Measurements from ENCODE around the gene PRKAR1B.
"Not testable (repeated sequence)": the region's sequence is repeated elsewhere in the genome, so short reads cannot be mapped to it uniquely, and the experiment has no call there.

The PRKAR1B gene

DNA sequence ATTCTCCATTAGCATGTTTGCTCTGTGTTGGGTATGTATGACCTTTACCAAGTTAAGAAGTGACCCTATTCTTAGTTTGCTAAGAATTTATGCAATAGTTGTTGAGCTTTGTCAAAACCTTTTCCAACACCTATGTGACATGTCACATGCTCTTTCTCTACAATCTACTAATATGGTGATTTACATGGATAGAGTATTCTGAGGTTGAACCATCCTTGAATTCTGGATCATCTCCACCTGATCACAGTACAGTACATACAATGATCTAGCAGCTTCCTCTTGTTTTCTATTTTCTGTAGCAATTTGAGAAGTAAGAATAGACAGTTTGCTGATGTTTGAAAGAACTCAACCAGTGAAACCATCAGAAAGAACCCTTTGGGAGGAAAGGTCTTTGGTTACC lies 106.2 kb downstream of the PRKAR1B start:
- no peak overlapping the region for H3K4me3 ChIP-seq (replicated peaks in 1 of 2; ENCODE audit: low read depth in 2 of 2, low read length in 2 of 2)
- TF ChIP-seq, protein P1, sequence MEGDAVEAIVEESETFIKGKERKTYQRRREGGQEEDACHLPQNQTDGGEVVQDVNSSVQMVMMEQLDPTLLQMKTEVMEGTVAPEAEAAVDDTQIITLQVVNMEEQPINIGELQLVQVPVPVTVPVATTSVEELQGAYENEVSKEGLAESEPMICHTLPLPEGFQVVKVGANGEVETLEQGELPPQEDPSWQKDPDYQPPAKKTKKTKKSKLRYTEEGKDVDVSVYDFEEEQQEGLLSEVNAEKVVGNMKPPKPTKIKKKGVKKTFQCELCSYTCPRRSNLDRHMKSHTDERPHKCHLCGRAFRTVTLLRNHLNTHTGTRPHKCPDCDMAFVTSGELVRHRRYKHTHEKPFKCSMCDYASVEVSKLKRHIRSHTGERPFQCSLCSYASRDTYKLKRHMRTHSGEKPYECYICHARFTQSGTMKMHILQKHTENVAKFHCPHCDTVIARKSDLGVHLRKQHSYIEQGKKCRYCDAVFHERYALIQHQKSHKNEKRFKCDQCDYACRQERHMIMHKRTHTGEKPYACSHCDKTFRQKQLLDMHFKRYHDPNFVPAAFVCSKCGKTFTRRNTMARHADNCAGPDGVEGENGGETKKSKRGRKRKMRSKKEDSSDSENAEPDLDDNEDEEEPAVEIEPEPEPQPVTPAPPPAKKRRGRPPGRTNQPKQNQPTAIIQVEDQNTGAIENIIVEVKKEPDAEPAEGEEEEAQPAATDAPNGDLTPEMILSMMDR (IDR thresholded peaks at IDR 0.05; ENCODE audit: low read depth, low read length) = no peak
- no peak for DNase-seq (ENCODE audit: low read depth in 2 of 2)

DNA sequence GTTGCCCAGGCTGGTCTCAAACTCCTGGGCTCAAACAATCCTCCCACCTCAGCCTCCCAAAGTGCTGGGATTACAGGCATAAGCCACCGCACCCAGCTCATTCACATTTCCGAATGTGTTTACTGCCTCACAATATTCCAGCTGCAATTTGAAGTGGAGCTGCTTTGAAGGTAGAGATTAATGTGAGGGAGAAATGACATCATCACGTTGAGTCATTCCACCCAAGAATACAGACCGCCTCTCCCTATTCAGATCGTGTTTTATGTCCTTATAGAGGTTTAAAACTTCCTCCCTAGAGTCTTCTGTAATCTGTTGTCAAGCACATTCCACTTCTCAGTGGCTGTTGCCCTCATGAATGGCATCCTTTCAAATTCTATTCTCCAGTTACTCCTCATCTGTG lies 107.0 kb downstream of the PRKAR1B start:
- peak; percentile 77 to 94 for DNase-seq (ENCODE audit: low read depth in 2 of 2)
- no peak overlapping the region for H3K4me3 ChIP-seq (replicated peaks in 1 of 2; ENCODE audit: low read depth in 2 of 2, low read length in 2 of 2)
- TF ChIP-seq, protein P1 (IDR thresholded peaks at IDR 0.05; ENCODE audit: low read depth, low read length) = no peak

DNA sequence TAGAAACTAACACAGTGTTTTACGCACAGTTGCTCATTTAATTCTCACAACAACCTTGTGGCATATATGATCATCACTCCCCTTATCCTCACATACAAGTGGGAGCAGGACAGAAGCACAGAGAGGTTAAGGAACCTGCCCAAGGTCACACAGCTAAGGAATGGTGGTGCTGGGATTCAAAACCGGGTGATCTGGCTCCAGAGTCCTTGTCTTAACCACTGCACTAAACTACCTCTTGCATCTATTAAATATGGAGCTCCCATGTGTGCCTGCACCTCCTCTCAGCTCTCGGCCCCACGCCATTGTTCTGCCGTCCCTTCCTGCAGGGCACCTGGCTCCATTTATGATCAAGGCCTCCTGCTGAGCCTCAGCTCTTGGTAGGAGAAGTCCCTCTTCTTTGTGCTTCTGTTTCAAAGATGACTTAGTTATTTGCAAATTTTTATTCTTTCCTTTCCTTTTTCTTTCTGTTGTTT lies 107.7 kb downstream of the PRKAR1B start:
- H3K4me3 ChIP-seq (replicated peaks in 1 of 2; ENCODE audit: low read depth in 2 of 2, low read length in 2 of 2) = no peak overlapping the region
- DNase-seq (ENCODE audit: low read depth in 2 of 2) = no peak
- TF ChIP-seq, protein P1 (IDR thresholded peaks at IDR 0.05; ENCODE audit: low read depth, low read length) = no peak

DNA sequence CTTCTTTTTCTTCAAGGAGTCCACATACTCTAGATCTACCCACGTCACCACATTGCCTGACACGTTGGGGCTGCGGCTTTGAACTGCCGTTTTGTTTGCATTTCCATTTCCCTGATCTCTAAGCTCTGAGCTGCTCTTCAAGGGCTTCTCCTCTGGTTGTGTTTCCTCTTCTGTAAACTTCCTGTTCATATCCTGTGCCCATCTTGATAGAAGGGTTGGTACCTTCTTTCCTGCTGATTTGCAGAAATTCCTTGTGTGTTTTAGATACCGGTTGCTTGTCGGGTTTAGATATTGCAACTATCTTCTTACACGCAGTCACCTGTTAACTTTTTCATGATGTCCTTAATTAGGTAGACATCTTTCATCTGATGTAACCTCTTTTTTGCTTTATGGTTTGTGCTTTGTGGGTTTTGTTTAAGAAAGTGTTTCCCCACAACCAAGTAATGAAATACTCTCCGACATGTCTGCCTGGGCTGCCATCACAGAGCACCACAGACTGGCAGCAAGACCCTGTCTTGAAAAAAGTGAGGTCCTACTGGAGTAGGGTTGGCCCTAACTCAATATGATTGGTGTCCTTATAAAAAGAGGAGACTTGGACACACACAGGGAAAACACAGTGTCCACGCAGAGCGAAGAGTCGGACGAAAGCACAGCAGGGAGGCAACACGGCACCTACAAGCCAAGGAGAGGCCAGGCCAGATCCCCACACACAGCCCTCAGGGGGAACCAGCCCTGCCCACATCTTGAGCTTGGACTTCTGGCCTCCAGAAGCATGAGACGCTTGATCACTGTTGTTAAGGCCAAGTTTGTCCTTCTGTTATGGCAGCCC lies 108.3 kb downstream of the PRKAR1B start:
- no peak overlapping the region for H3K4me3 ChIP-seq (replicated peaks in 1 of 2; ENCODE audit: low read depth in 2 of 2, low read length in 2 of 2)
- no peak for DNase-seq (ENCODE audit: low read depth in 2 of 2)
- TF ChIP-seq, protein P1 (IDR thresholded peaks at IDR 0.05; ENCODE audit: low read depth, low read length) = no peak

GRCh38 chr7:617614-618538 lies 109.2 kb downstream of the PRKAR1B start:
- TF ChIP-seq, protein P1 (IDR thresholded peaks at IDR 0.05; ENCODE audit: low read depth, low read length) = no peak
- no peak for DNase-seq (ENCODE audit: low read depth in 2 of 2)
- no peak overlapping the region for H3K4me3 ChIP-seq (replicated peaks in 1 of 2; ENCODE audit: low read depth in 2 of 2, low read length in 2 of 2)

GRCh38 chr7:613442-614140 lies 113.5 kb downstream of the PRKAR1B start:
- H3K4me3 ChIP-seq (replicated peaks in 1 of 2; ENCODE audit: low read depth in 2 of 2, low read length in 2 of 2) = no peak overlapping the region
- TF ChIP-seq, protein P1 (IDR thresholded peaks at IDR 0.05; ENCODE audit: low read depth, low read length) = no peak
- DNase-seq (ENCODE audit: low read depth in 2 of 2) = no peak

DNA sequence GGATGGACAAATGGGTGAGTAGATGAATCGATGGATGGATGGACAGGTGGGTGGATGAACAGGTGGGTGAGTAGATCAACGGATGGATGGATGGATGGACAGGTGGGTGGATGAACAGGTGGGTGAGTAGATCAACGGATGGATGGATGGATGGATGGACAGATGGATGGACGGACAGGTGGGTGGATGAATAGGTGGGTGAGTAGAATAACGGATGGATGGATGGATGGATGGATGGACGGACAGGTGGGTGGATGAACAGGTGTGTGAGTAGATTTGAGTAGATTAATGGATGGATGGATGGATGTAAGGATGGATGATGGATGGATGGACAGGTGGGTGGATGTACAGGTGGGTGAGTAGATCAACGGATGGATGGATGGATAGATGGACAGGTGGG lies 115.2 kb downstream of the PRKAR1B start:
- not testable (repeated sequence) for H3K4me3 ChIP-seq (replicated peaks in 1 of 2; ENCODE audit: low read depth in 2 of 2, low read length in 2 of 2); DNase-seq (ENCODE audit: low read depth in 2 of 2)
